IPS-NIHi7 (cell line): ENCODE data around the gene SPTBN5.
A peak's percentile ranks its signal among the peaks of the same experiment; 100 is the strongest.
"Not testable (repeated sequence)": the region's sequence is repeated elsewhere in the genome, so short reads cannot be mapped to it uniquely, and the experiment has no call there.

Experiments used
- DNase-seq: peaks from one replicate; pipeline ENCODE4 v3.0.0; 2012; ENCODE audit warnings: mixed read lengths; ENCODE audit errors: extremely low spot score

SPTBN5 gene

DNA sequence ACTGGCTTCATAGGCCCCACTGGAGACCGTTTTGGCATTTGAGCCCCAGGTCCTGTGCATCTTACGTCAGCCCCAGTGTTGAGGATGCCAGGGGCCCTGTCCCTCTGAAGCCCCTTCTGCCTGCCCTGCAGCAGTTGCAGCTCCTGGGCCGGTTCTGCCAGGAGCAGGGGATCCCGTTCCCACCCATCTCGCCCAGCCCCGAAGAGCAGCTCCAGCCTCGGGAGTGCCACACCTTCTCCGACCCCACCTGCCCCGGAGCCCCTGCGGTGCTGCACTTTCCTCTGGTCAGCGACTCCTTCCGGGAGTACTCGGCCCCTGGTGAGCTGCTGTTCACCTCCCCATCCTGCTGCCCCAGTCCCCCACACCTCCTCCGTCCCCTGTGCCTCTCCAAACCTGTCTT lies 46.6 kb downstream of the SPTBN5 start:
- no peak for DNase-seq

- no peak for DNase-seq
Measured at GRCh38 chr15:41844814-41845213, 49.0 kb downstream of the SPTBN5 start.

DNA sequence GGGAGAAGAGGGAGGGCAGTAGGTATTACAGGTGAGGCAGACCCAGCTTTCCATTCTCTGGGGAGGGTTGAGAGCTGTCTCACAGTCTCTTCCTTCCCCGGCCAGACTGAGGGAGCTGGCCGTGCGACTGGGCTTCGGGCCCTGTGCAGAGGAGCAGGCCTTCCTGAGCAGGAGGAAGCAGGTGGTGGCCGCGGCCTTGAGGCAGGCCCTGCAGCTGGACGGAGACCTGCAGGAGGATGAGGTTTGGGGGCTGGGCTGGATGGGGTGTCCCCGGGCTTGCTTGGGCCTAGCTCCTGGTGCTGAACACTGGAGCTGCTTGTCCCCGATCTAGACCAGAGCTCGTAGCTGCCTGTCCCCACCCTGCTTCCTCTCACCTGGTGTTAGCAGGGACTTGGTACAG lies 50.3 kb downstream of the SPTBN5 start:
- DNase-seq = no peak

DNA sequence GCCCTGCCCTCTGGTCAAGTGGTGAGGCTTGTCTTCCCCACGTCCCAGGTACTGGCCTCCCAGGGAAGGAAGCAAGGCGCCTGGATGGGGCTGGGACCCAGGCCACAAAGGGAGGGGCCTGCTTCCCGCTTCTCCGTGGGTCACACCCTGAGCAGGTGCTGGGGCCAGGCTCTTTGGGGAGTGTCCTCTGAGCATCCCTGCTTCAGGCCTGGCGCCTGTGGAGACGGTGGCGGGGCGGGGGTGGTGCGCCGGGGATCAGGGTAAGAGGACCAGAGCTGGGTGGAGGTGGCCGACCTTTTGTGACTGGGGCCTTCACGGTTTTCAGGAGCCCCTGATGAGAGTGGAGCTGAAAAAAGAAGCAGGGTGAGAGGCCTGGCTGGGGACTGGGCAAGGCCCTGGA lies 51.6 kb downstream of the SPTBN5 start:
- DNase-seq = no peak

DNA sequence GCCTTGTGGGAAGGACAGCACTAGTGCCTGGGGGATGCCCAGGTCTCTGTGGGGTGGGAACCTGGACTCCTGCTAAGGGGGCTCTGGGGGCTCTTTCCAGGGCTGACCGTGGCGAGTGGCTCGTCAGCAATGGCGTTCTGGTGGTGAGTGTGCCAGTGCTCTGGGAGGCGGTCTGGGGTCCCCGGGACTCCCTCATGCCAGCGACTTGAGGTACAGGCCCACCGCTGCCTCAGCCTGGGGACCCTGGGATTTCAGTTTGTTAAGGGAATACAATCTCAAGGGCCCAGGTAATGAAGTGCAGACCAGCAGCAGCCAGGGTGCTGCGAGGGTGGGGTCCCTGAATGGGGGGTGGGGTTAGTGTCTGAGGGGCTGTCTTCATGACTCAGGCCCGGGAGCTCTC lies 52.7 kb downstream of the SPTBN5 start:
- DNase-seq = no peak

DNA sequence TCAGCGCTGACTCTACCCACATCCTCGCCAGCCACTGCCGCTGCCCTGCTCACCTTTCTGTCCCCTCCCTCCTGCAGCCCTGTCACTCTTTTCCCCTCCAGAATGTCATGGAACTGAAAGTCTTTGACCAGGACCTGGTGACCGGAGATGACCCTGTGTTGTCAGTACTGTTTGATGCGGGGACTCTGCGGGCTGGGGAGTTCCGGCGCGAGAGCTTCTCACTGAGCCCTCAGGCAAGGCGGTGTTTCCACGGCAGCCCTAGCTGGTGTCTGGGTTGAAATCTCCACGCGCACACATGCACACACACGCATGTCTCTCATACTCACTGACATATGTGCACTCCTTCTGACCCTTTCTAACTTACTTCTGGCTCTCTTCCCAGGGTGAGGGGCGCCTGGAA lies 53.2 kb downstream of the SPTBN5 start:
- no peak for DNase-seq

DNA sequence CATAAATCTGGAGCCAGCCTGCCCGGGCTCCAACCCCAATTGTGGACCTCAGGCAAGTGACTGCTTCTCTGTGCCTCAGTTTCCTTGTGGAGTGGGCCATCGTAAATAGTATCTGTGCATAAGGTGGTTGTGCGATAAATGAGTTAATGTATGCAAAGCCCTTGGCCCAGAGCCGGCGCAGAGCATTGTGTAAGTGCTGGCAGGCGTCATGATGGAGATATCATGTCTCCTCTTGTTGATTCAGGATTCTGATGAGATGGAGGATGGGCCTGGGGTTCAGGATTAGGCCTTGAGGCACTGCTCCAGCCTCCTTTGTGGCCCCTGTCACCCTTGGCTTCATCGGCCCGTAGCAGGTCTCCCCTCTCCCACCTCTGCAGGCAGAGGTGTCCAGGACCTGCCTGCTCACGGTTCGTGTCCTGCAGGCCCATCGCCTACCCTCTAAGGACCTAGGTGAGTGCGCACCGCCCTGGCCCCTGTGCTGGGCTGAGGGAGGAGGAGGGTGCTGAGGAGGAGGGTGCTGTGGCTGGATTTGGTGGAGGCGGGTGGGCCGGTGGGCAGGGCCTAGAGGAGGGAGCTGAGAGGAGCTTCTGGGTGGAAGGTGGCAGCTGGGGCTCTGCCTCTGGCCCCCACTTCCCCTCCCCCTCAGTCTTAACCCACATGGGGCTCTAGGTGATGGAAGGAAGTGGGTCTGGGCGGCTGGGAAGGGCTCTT lies 53.9 kb downstream of the SPTBN5 start:
- no peak for DNase-seq

GRCh38 chr15:41838400-41838897 lies 55.4 kb downstream of the SPTBN5 start, which contains the start of gene PLA2G4B:
TSS of gene PLA2G4B (plus strand) at chr15:41838847. CDS start at chr15:41838914, 67 bp downstream.
- no peak for DNase-seq

DNA sequence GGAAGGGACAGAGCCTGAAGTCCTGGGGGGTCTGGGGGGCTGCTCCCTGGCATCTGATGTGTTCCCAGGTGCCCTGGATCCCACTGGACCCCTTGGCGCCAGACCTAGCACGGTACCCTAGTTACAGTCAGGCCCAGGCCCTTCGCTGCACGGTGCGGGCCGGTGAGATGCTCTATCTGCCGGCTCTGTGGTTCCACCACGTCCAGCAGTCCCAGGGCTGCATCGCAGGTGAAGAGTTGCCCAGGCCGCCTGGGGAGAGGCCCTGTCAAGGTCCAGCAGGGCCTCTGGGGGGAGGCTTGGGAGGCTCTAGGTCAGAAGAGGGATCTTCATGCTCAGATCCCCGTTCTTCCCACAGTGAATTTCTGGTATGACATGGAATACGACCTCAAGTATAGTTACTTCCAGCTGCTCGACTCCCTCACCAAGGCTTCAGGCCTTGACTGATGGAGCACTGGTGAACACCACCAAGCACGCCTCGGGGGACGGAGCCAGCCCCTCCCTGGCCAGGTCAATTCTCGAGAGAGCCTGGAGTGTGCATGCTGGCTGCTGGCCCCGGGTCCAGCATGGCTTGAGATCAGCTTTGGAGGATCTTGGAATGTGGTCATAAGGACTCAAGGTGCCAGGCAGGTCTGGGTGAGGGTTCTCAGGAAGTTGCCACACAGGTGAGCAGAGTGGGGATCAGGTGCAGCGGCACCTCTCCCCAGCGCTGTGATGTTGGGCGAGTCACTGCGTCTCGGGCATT lies 57.0 kb downstream of the SPTBN5 start:
- DNase-seq = no peak

GRCh38 chr15:41836073-41836472 lies 57.8 kb downstream of the SPTBN5 start:
- no peak for DNase-seq

DNA sequence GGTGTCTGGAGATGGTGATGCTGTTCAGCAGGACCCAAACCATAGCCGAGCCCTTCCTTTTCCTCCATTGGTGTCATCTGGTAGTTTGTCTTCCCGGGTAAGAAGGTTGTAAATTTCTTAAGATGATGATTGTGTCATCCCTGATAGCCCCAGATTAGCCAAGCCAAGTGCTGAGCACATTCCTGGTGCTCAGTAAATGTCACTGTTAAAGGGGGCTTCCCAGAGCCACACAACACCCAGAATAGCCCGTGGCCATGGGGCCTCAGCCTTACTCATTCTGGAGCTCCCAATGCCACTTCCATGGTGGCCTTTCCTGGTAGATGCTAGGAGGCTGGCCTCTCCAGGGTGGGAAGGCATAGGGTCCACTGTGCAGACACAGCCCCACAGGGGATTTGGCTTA lies 59.8 kb downstream of the SPTBN5 start:
- no peak for DNase-seq

DNA sequence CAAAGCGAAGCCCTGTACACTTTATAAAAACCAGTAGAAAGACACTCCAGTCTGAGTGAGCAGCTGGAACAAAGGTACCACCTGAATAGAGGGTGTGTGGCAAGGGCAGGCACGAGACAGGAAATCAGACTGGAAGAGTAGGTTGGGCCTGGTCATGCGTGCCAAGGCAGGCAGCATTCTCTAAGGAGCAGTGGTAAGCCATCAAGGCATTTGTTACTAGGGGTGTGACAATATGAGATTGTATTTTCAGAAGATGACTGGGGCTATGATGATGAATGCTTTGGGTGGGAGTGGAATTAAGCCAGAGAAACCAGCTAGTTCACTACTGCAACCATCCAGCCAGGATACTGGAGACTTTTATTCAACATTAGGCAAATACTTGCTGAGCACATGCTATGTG lies 61.0 kb downstream of the SPTBN5 start:
- no peak for DNase-seq

DNA sequence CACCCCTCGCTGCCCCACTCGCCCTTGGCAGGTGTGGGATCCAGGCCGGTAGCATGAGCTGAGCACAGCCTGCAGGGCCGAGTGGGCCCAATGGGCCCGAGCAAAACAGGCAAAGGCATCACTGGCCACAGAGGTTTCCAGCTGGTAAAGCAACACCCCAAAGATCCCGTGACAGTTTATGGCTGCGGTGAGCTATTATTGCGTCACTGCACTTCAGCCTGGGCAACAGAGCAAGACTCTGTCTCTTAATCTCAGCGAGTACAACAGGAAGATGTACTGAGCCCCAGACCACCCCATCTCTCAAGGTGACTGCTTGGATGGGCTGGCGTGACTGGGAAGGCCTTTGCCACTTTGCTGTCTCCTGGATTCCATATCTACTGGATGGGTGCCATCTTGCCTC lies 61.6 kb downstream of the SPTBN5 start:
- no peak for DNase-seq

DNA sequence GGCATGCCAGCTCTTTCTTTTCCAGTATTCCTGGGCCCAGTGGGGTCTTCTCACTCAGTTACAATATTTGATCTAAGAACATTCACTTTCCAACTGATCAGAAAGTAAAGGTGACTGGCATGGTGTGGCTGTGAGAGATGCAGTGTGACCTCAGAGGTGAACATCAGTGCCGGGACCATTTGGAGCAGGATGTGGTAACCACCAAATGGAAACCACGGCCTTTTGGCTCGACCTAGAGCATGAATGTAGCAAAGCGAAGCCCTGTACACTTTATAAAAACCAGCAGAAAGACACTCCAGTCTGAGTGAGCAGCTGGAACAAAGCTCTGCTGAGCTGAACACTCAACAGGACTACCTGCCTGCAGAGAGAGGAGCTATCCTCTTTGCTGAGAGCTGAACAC lies 62.6 kb downstream of the SPTBN5 start:
- not testable (repeated sequence) for DNase-seq

- no peak for DNase-seq
Measured at GRCh38 chr15:41829959-41830646, 63.8 kb downstream of the SPTBN5 start.

DNA sequence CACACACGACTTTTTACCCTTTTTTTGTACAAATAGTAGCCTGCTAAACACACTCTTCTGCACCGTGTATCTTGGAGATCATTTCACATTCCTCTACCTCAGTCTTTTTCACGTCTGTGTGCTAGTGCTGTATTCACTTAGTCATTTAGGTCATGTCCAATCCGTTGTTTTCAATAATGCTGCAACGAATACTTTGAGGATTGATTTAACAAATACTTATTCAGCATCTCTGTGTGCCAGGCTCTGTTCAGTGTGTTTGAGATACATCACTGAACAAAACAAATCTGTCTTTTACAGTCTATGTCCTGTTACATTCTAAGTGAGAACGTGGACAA lies 65.1 kb downstream of the SPTBN5 start:
- no peak for DNase-seq

DNA sequence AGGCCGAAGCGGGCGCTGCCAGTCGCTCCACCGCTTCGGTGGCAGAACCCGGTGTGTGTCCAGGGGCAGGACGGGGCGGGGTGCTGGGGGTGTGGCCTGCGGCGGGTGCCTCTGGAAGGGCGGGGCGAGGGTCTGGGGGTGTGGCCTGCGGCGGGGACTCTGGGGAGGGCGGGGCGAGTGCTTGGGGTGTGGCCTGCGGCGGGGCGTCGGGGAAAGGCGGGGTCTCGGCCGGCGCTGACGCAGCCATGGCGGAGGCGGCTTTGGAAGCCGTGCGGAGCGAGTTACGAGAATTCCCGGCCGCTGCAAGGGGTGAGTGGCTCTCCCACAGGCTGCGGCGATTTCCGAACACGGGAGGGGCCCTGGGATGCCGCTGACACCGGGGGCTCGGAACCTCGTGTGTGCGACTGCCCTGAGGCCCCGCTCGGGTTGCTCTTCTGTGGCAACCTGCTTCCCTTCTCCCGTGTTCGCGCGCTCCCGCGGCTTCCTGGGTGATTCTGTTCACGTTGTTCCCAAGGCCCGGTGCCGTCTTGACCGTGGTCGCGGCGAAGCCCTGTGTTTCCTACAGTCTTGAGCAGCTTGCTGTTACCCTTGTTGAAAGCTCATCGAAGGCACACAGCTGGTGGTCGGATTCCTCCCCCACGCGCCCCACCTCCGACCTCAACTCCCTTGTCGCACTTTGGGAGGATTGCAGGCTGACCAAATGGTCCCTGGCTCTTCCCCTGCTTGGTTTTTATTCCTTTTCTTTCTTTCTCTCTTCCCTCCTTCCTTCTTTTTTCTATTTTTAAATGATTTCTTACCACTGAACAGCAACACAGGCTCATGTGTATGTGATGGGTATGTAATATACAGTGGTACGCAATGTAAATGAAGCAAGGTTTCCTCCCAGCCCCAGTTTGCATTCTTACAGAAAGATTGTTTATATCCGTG lies 65.7 kb downstream of the SPTBN5 start, which contains the start of gene JMJD7:
Gene JMJD7 (plus strand): TSS at position 213 of the 927 bp plus-strand sequence. CDS start 33 bp downstream, at position 246.
- peak; percentile 100 for DNase-seq

- DNase-seq = peak; percentile 56
Measured at GRCh38 chr15:41827290-41827879, 66.5 kb downstream of the SPTBN5 start.

DNA sequence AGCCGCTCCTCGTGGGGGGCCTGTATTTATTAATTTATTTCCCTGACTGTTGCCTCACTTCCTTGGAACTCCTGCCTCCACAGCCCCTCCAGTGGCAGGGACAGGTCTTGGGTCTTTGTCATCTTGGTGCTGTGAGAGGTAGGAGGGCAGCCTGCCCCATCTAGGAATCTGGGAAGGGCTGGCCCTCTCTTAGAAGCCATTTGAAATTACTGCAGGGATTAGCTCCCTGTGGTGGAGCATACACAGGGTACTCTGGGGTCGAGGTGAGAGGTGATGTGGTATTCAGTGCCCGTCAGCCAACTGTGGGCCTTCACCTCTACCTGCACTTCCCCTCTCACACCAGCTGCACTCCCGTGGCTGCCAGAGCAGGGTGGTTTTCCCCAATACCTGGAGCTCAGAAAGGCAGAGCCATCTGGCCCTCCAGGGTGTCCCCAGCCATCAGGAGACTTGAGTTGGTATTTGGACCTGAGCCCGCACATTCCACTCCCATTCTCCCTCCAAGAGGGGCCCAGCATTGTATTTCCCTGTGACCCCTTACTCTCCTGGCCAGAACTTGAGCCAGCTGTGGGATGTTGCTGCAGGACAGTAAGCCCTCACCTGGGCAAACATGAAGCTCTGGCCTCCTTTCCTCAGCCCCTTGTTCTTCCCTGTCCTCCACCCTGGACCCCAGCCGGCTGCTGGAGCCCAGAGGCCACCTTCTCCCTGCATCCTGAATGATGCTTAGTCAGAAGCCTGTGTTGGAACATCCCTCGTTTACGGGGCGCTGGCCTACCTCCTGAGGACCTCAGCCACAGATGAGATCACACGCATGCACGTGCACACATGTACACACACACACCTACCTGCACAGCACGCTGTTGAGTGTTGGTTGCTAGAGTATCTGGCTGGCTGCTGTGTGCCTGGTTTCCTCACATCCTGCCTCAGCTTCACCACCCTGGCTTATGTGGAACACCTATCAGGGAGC lies 68.0 kb downstream of the SPTBN5 start:
- no peak for DNase-seq

DNA sequence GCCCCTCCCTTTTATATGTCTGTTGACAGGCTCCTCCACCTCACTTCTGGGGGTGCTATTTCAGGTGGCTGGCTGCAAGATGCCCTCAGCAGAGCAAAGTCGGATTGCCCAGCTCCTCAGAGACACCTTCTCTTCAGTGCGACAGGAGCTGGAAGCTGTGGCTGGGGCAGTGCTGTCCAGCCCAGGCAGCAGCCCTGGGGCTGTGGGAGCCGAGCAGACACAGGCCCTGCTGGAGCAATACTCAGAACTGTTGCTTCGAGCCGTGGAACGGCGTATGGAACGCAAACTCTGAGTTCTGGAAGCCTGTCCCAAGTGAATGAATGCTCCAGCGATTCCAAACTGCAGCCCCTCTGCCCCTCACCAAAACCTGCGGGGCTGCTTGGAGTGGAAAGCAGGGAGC lies 68.7 kb downstream of the SPTBN5 start:
- no peak for DNase-seq
